Stimulated activated CD8-positive, alpha-beta memory T cell treated with anti-CD3 and anti-CD28 coated beads, Interleukin-7, amount 100 ng/mL, for 48 hours (primary cell): ENCODE data around the gene TESK2.

Source experiments
- DNase-seq, 2 donors: peaks; one replicate each; pipeline ENCODE4 v3.0.0-alpha.2; 2020; ENCODE audit warnings: low read depth in 1 of 2; ENCODE audit errors: extremely low read depth in 1 of 2

Gene TESK2

DNA sequence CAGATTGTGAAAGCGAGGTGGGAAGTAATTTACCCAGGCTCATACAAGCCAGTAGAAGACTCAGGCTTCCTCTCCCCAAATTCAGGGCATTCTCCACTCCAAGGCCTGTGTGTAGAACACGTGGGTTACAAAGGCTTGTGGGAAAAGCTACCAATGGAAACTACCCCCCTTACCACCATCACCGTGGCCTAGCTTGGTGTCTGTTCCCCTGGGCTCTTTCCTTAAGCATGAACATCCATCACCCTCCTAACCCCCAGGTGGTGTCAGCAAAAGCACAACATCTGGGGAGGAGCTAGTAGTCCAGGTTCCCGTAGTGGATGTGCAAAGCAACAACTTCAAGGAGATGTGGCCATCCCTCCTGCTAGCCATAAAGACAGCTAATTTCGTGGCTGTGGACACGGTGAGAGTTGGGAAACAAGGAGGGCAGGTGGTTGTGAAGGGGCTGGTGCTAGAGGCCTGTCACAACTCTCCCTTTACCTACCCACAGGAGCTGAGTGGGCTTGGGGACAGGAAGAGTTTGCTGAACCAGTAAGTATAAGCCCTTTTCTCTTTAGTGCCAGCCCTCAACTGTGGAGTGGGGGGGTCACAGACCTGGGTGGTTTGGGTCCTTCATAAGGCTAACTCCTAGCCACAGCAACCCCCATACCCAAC is 150.0 kb downstream of the TESK2 start:
- no peak for DNase-seq

DNA sequence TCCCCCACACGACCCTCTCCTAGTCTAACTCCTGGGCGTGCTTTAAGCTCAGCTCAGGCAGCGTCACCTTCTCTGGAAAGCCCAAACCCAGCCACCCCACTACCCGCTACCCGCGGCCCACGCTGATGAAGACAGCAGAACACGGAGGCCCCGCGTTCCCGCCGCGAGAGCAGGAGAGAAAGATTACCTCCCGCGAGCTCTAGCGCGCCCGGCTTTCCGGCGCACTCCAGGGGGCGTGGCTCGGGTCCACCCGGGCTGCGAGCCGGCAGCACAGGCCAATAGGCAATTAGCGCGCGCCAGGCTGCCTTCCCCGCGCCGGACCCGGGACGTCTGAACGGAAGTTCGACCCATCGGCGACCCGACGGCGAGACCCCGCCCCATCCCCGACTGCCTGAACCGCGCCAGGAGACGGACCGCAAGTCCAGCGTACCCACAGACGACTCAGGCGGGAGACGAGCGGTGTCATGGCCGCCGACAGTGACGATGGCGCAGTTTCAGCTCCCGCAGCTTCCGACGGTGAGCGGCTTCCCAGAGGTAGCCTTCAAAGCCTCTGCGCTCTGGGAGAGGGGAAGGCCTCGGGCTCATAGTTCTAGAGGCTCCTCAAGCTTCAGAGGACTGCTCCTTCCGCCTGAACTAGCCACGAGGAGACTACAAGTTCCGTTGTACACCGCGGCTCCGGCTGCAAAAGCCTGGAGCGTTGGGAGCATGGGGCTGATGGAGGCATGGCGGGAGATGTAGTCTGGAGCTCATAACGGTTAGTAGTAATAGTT is 151.0 kb downstream of the TESK2 start, which contains the start of the genes MUTYH and TOE1:
MUTYH (minus strand) TSS at position 652 of the 770 bp plus-strand sequence. CDS start 5,935 bp downstream, outside the sequence.
TOE1 (plus strand) TSS at position 382 of the 770 bp plus-strand sequence; CDS start at position 465, 83 bp downstream.
- peak; percentile 98 for DNase-seq

DNA sequence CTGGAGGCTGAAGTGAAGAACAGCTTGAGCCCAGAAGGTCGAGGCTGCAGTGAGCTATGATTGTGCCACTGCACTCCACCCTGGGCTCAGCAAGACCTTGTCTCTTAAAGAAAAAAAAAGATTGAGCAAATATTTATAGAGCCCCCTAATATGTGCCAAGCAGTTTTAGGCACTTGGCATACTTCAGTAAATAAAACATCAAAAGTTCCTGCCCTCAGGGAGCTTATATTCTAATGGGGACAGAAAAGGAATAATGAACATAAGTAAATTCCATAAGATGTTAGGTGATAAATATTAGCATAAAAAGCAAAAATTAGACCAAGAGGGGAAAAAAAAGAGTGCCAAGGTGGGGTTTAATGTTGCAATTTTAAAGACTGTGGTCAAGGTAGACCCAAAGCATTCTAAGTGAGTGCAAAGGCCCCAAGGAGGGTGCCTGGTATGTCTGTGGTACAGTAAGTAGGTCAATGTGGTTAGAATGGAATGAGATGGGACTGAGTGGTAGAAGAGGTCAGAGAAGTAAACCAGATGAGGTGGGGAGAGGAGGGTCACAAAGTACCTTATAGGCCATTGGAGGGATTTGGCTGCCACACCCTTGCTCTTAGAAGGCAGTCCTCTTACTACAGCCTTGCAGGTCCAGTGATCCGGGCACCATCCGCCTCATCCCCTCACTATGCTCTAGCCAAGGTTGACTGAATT is 153.2 kb downstream of the TESK2 start:
- no peak for DNase-seq

DNA sequence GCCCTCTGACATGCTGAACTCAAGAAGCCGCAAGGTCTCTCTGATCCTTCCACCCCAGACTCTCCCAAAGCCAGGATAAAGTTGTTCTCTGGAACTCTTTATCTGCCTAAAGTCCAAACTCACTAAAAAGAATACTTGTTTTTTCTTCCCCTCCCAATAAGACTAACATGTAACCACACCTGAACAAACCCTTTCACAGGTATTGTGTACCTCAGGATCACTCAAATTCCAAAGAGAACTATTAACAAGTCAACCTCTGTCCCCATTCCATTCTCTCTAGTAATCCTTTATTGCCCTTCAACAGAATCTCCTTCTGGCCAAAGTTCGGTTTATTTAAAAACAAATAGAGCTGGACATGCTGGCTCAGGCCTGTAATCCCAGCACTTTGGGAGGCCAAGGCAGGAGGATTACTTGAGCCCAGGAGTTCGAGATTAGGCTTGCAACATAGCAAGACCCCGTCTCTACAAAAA is 155.1 kb downstream of the TESK2 start:
- no peak for DNase-seq

DNA sequence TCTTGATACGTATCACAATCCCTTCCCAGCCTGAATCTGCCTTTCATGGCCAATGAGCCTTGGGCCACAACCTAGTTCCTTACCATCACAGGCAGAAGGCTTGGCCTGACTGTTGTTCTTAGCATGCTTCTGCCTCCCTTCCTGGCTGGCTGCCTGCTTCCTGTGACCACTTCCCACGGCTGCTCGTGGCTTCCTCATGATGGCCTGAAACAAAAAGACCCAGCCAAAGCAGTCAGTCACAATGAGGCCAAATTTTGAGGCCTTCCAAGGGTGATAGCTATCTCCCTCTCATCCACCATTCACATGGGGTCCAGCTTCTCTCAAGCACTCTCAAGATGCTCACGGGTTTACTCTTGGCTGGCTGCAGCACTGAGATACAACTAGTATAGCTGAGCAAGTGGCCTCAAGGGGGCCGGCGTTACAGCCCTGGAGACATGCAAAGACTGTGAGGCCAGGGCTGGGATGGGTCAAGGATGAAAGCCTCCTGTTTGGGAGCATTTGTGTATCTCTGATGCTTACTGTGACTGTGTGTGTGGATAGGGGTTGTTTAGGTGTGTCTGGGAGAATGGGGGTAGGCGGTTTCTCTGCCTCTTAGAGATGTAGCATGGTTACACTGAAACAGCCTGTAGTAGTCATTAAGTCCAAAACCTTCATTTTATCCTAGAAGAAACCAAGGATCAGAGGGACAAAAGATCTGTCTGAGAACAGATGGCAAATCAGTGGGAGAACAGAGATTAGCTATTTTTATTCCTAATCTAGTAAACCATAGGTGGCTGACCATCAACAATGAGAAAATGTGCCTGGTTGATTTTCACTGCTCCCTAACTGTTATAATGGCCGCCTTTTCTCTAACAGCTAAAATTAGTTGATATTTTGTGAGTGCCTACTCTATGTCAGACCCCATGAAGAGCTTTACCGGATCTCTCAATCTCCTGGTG is 156.4 kb downstream of the TESK2 start:
- no peak for DNase-seq

DNA sequence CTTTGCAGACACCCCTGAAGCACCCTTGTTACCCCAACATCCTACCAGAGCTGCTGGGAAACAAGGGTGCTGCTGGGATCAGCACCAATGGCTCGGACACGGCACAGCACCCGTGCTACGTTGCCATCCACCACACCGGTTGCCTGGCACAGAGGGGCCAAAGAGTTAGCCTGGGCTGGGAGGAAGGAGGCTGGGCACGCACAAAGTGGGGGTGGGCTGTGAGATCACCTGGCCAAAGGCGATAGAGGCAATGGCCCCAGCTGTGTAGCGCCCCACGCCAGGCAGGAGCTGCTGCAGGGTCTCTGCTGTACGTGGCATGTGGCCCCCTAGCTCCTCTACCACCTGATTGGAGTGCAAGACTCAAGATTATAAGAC is 158.6 kb downstream of the TESK2 start:
- no peak for DNase-seq

DNA sequence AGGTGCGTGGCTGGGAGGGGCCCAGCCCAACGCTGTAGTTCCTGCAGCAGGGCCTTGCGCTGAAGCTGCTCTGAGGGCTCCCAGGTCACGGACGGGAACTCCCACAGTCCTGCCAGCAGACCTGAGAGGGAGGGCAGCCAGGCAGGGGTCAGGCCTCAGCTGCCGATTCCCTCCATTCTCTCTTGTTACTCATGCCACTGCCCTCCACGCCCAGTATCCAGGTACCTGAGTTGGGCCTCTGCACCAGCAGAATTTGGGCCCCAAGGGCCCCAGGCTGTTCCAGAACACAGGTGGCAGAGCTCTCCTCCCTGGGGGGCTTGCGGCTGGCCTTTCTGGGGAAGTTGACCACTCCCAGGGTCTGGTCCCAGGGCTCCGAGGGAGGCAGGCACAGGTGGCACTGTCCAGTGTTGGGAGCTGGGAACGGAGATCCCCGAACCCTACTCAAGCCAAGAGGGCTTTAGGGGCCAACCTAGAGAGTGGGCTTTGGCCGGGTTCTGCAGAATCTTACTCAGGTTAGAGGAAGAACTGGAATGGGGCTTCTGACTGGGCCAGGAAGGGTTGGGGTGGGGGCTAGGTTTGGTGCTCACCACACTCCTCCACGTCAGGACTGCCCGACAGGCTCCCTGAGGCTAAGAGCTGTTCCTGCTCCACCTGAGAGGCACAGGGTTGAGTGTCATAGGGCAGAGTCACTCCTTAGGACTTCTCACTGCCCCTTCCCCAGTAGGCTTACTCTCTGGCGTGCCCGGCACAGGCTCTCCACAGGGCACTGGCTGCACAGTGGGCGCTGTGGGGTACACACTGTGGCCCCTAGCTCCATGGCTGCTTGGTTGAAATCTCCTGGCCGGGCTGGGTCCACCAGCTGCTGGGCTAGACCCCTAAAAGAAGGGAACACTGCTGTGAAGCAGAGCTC is 159.3 kb downstream of the TESK2 start:
- no peak for DNase-seq

DNA sequence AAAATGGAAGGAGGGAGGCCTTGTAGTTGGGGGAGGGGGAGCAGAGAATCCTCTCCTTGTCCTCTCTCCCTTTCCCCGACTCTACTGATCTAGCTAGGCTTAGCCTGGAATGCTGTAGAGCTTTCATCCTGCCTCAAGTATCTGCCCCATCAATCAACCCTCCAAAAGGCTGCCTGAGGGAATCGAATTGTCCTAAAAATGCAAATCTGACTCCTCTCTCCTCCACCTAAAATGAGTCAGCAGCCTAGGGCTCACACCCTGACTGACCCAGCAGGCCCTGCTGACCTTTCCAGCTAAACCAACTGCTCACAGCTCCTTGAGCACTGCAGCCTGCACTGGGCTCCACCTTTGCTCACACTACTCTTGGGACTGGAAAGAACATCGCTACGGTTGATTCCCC is 161.5 kb downstream of the TESK2 start:
- DNase-seq: no peak

DNA sequence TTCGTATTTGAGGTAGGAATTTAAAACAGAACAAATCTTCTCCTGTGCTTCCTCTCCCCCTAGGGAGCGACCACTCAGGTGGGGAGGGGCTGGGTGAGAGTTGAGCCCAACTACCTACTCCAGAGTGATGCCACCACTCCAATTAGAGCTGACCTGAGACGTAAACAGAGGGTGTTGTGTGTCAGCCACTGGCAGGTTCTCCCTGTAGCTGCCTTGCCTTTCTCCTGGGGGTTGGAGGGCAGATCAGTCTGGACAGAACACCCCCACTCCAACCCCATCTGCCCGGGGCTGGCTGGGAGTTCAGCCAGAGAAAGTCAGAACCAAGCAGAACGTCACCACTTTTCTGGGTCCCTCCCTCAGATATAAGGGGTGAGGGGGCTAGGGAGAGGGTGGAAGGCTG is 162.3 kb downstream of the TESK2 start:
- DNase-seq: no peak

DNA sequence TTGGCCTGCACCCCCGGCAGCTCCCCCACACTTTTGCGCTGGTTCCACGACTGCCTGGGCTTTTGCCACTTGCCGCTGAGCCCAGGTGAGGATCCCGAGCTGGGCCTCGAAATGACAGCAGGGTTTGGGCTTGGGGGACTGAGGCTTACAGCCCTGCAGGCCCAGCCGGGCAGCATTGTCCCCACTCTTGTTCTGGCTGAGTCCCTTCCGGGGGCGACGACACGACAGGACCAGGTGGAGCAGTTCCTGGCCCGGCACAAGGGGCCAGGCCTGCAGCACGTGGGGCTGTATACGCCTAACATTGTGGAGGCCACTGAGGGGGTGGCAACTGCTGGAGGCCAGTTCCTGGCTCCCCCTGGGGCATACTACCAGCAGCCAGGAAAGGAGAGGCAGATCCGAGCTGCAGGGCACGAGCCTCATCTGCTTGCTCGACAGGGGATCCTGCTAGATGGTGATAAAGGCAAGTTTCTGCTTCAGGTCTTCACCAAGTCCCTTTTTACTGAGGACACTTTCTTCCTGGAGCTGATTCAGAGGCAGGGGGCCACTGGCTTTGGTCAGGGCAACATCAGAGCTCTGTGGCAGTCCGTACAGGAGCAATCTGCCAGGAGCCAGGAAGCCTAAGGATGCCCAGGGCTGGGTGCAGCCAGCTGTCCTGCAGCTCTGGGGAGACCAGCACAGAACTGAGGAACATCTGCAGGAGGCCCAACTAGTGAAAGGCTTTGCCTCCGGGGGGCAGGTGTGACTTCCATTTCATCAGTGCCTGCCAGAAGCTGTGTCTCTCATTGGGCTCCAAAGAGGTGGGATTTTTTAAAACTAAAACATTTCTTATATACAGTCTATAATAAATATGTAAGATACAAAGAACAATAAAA is 163.1 kb downstream of the TESK2 start:
- DNase-seq: no peak

DNA sequence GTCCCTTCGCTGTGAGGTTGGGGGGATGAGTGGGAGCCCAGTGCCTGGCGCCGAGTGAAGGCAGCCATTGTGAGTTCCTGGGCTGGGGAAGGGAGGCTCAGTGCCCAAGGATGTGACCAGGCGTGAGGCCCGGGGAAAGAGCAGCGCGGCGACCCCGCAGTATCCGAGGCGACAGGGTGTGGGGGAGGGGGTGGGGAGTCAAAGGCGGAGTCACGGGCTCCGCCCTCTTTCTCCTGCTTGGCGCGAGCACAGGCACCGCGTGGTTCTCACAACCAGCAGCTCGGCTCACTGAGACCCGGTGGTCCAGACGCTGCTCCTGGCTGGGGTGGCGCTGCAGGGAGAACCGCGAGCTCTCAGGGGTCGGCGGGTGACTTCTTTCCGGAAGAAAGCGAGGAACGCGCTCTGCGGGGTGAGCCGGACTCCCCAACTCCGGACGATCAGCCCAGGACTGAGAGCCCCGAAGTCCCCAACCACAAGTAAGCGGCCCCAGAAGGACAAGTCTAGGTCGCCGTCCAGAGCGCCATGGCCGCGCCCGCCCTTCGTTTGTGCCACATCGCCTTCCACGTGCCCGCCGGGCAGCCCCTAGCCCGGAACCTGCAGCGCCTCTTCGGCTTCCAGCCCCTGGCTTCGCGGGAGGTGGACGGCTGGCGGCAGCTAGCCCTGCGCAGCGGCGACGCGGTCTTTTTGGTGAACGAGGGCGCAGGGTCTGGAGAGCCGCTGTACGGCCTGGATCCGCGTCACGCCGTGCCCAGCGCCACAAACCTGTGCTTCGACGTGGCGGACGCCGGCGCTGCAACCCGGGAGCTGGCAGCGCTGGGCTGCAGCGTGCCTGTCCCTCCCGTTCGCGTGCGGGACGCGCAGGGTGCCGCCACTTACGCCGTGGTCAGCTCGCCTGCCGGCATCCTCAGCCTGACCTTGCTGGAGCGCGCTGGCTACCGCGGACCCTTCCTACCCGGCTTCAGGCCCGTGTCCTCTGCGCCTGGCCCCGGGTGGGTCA is 164.0 kb downstream of the TESK2 start, which contains the start of gene HPDL:
HPDL (plus strand) TSS at position 269 of the 997 bp plus-strand sequence; CDS start at position 523, 254 bp downstream.
- DNase-seq: peak; percentile 63 to 71

DNA sequence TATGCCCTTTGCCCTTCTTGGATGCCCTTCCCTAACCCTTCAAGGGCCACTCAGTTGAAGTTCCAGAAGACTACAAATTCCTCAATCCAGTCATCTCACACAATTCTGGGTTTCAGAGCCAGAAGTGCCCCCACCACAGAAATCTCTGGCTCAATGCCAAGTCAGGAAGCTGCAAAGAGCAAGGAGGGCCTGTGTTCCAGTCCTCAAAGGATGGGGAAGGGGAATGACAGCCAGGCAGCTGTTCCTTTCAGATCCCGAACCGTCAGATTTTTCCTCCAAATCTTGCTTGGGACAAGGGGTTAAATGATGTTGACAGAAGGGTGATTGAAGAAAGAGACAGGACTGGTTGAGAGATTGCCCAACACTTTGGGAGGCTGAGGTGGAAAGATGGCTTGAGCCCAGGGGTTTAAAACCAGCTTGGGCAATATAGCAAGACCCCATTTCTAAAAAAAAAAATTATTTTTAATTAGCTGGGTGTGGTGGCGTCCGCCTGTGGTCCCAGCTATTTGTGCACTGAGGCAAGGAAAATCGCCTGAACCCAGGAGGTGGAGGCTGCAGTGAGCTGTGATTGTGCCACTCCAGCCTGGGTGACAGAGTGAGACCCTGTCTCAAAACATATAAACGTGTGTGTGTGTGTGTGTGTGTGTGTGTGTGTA is 165.0 kb downstream of the TESK2 start:
- DNase-seq: no peak

DNA sequence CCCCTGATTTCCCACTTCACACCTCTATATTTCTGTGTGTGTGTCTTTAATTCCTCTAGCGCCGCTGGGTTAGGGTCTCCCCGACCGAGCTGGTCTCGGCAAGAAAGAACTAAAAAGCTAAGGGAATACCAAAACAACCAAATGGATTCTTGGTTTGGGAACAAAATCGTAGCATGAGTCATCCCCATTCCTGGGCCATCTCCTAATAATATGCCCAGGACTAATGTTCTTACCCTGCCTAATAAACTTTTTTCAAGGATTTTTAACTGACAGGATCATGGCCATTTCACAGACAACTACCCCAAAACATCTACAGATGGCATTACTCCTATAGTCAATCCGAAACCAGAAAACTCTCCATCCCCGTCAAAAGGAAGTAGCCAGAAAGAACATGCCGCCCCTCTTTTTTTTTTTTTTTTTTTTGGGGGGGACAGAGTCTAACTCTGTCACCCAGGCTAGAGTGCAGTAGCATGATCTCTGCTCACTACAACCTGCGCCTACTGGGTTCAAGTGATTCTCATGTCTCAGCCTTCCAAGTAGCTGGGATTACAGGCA is 168.4 kb downstream of the TESK2 start:
- DNase-seq: no peak

DNA sequence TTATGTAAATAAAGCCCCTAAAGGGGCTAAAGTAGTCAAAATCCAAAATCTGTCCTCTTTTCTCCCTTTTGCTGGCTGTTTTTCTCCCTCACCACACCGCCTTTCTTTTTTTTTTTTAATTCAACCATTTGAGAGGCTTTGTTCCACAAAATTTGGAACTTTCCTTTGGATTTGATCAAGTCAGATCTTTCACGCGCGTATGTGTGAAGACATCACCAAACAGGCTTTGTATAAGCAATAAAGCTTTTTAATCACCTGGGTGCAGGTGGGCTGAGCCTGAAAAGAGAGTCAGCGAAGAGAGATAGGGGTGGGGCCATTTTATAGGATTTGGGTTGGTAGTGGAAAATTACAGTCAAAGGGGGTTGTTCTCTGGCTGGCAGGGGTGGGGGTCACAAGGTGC is 169.5 kb downstream of the TESK2 start:
- DNase-seq: no peak

DNA sequence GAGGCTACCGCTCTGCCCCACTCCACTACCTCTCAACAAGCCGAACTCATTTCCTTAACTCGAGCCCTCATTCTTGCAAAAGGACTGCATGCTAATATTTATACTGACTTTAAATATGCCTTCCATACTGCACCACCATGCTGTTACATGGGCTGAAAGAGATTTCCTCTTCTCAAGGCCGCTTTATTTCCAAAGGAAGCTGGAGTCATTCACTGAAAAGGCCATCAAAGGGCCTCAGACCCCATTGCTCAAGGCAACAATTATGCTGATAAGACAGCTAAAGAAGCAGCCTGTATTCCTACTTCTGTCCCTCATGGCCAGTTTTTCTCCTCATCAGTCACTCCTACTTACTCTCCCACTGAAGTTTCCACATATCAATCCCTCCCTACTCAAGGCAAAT is 171.2 kb downstream of the TESK2 start:
- no peak for DNase-seq

DNA sequence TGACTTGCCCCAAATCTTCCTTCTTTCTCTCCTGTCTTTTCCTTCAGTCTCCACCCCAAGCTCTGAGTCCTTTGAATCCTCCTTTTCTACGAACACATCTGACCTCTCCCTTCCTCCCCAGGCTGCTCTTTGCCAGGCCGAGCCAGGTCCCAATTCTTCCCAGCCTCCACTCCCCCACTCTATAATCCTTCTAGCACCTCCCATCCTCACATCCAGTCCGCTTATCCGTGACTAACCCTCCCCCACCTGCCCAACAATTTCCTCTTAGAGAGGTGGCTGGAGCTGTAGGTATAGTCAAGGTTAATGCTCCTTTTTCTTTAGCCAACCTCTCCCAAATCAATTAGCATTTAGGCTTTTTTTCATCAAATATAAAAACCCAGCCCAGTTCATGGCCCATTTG is 173.8 kb downstream of the TESK2 start:
- DNase-seq: no peak
